ENCODE data around the gene HOXD3. TPM values are rescaled to one million over a fixed set of nuclear protein-coding genes. Genes with fewer than 3 reads are reported as not detected.
A peak's percentile ranks its signal among the peaks of the same experiment; 100 is the strongest.

The HOXD3 gene
- total RNA-seq, 1 donor from 2014 or later: not detected

GRCh38 chr2:176178038-176178756 lies 21.1 kb downstream of the HOXD3 start:
- peak overlapping the region; percentile 41 for H3K4me3 Mint-ChIP-seq
- DNase-seq (ENCODE audit: low spot score): no peak
- H3K9me3 Mint-ChIP-seq: no peaks in the 10 kb centered on the region
- intact Hi-C loops (cut with micrococcal nuclease): no loop called here
- H3K27ac Mint-ChIP-seq: no peak overlapping the region
- H3K27me3 Mint-ChIP-seq (ENCODE audit: insufficient read depth): peaks cover 74% of the 10 kb centered on the region
- peaks cover 6% of the 10 kb centered on the region for H3K4me1 Mint-ChIP-seq (ENCODE audit: low read depth)
- H3K36me3 Mint-ChIP-seq (ENCODE audit: low read depth): no peaks in the 10 kb centered on the region

GRCh38 chr2:176178757-176179295 lies 21.7 kb downstream of the HOXD3 start:
- H3K27ac Mint-ChIP-seq: no peak overlapping the region
- H3K4me3 Mint-ChIP-seq: no peak overlapping the region
- H3K4me1 Mint-ChIP-seq (ENCODE audit: low read depth): peaks cover 6% of the 10 kb centered on the region
- intact Hi-C loops (cut with micrococcal nuclease): no loop called here
- H3K36me3 Mint-ChIP-seq (ENCODE audit: low read depth): no peaks in the 10 kb centered on the region
- no peak for DNase-seq (ENCODE audit: low spot score)
- H3K27me3 Mint-ChIP-seq (ENCODE audit: insufficient read depth): peaks cover 73% of the 10 kb centered on the region
- no peaks in the 10 kb centered on the region for H3K9me3 Mint-ChIP-seq

DNA sequence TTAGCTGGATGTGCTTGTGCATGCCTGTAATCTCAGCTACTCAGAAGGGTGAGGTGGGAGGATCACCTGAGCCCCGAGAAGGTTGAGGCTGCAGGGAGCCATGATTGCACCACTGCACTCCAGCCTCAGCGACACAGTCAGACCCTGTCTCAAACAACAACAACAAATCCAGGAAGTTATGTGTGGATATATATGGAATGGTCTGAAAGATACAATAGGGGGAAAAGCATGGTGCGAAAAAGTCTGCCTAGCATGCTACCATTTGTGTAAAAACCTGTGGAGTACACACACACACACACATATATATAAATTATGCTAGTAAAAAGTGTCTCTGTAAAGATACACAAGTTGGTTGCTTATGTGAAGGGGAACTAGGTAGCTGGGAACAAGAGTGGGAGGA lies 24.4 kb downstream of the HOXD3 start:
- H3K4me3 Mint-ChIP-seq: no peak overlapping the region
- H3K27ac Mint-ChIP-seq: no peak overlapping the region
- H3K9me3 Mint-ChIP-seq: no peaks in the 10 kb centered on the region
- peaks cover 3% of the 10 kb centered on the region for H3K36me3 Mint-ChIP-seq (ENCODE audit: low read depth)
- DNase-seq (ENCODE audit: low spot score): no peak
- H3K4me1 Mint-ChIP-seq (ENCODE audit: low read depth): peaks cover 3% of the 10 kb centered on the region
- intact Hi-C loops (cut with micrococcal nuclease): no loop called here
- H3K27me3 Mint-ChIP-seq (ENCODE audit: insufficient read depth): peaks cover 65% of the 10 kb centered on the region

- no peak for DNase-seq (ENCODE audit: low spot score)
- Mint-ChIP-seq H3K9me3 (no peaks in the 10 kb centered on the region), H3K27me3 (ENCODE audit: insufficient read depth) (peaks cover 64% of the 10 kb centered on the region), H3K4me3 (no peak overlapping the region), H3K27ac (no peak overlapping the region), H3K4me1 (ENCODE audit: low read depth) (peaks cover 7% of the 10 kb centered on the region), H3K36me3 (ENCODE audit: low read depth) (peaks cover 3% of the 10 kb centered on the region)
- intact Hi-C loops (cut with micrococcal nuclease): no loop called here
These were observed 25.6 kb downstream of the HOXD3 start for GRCh38 chr2:176182671-176183070.

DNA sequence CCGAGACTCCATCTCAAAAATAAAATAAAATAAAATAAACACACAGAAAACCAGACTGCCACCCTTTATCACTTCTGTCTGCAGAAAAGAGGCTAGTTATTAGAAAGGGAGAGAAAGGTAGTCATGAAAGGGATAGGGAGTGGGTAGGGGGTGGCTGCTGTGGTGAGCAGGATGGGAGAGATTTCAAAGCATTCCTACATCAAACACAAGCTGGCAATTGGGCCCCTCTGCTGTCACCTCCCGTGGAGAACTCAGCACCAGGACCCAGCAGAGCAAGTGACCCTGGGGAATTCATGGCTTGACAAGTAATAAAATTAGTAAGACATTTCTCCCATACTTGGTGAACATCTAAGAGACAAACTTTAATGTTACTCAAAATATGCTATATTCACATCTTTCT lies 27.6 kb downstream of the HOXD3 start:
- Mint-ChIP-seq H3K27me3 (ENCODE audit: insufficient read depth) (peaks cover 60% of the 10 kb centered on the region), H3K9me3 (no peaks in the 10 kb centered on the region), H3K4me1 (ENCODE audit: low read depth) (peaks cover 13% of the 10 kb centered on the region), H3K36me3 (ENCODE audit: low read depth) (peaks cover 3% of the 10 kb centered on the region), H3K4me3 (no peak overlapping the region), H3K27ac (no peak overlapping the region)
- intact Hi-C loops (cut with micrococcal nuclease): loop anchor here (5.0 kb wide), 2 partner anchors 47 to 453 kb away; no protein-coding TSS in a partner anchor
- no peak for DNase-seq (ENCODE audit: low spot score)

- Mint-ChIP-seq H3K36me3 (ENCODE audit: low read depth) (peaks cover 3% of the 10 kb centered on the region), H3K4me3 (no peak overlapping the region), H3K9me3 (no peaks in the 10 kb centered on the region), H3K27me3 (ENCODE audit: insufficient read depth) (peaks cover 64% of the 10 kb centered on the region), H3K27ac (no peak overlapping the region), H3K4me1 (ENCODE audit: low read depth) (peaks cover 13% of the 10 kb centered on the region)
- intact Hi-C loops (cut with micrococcal nuclease): loop anchor here (5.0 kb wide), 2 partner anchors 49 to 451 kb away; no protein-coding TSS in a partner anchor
- no peak for DNase-seq (ENCODE audit: low spot score)
These were observed 28.9 kb downstream of the HOXD3 start for GRCh38 chr2:176186024-176186423.

DNA sequence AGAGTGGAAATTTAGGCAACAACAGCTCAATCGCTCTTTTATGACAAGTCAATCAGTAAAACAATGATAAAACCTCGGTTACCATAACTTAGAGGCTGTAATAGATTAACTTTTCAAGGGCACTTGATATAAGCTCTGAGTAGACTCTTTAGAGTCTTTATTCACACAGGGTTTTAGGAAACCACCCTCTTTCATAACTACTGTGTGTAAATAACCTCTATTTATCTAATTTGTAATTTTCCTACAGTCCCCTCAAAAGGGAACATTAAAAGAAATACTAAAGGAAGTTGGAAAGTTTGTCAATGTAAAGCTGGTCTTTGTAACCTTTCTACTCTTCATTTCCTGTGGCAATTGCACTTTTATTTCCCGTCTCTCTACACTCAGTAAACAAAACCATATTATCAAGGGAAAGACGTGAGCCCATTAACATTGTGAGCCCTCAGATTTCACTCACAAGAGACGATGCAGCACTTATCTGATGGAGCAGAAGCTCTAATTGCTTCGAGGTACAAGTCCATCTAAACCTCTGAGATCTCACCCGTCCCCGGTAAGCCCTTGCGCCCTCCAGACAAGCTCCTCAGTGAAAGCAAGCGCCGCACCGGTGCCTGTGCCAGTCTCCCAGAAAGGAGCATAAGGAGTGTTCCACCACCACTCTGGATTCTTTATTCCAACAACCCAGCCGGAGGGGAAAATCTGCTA lies 30.2 kb downstream of the HOXD3 start:
- H3K4me1 Mint-ChIP-seq (ENCODE audit: low read depth): peaks cover 13% of the 10 kb centered on the region
- peak overlapping the region; percentile 86 for H3K4me3 Mint-ChIP-seq
- intact Hi-C loops (cut with micrococcal nuclease): loop anchor here (5.0 kb wide), 2 partner anchors 50 to 450 kb away; no protein-coding TSS in a partner anchor
- H3K27ac Mint-ChIP-seq: peak overlapping the region; percentile 57
- no peak for DNase-seq (ENCODE audit: low spot score)
- H3K27me3 Mint-ChIP-seq (ENCODE audit: insufficient read depth): peaks cover 72% of the 10 kb centered on the region
- H3K36me3 Mint-ChIP-seq (ENCODE audit: low read depth): peaks cover 3% of the 10 kb centered on the region
- H3K9me3 Mint-ChIP-seq: no peaks in the 10 kb centered on the region

DNA sequence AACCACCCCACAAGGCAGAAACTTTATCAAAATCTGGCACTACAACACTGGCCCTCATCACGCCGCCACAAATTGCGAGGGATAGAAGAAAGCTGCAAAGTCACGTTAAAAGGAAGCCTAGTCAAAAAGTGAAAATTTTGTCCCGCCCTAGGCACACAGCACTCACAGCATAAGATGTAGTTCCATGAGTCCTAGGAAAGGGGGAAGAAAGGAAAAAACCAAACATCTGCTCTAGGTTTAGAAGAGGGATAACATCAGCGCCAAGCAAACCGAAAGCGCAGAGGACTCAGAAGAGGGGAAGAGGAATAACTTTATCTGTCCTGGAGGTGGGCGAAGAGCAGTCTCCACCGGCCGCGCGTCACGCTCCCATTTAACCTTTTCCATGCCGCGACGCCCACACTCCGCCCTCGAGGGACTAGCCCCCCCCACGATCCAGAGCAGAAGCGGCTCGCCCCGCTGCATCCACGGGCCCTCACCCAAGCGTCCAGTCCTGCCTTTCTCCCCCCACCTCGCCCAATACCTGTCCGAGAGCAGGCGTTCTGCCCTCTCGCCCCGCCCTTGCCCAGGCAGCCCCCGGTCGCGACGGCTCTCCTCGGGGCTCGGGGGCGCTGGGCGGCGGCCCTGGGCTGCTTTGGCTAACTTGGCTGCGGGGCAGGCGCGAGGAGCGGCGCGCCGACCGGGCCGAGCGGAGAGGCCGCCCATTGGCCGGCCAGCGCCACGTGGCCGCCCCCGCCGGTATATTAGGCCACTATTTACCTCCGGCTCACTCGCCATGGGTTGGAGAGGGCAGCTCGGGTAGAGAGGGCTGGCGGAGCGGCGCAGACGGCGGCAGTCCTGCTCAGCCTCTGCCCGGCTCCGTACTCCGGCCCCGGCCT lies 31.0 kb downstream of the HOXD3 start, which contains the start of gene HOXD1:
Gene HOXD1, plus strand, starts transcription at position 770 of the 875 bp plus-strand sequence. CDS start 134 bp downstream, outside the sequence.
- H3K27ac Mint-ChIP-seq: peak within 1 kb of the TSS; percentile 57
- peaks cover 76% of the 10 kb centered on the region for H3K27me3 Mint-ChIP-seq (ENCODE audit: insufficient read depth)
- intact Hi-C loops (cut with micrococcal nuclease): loop anchor here (5.0 kb wide), 2 partner anchors 51 to 449 kb away; no protein-coding TSS in a partner anchor
- no peaks in the 10 kb centered on the region for H3K9me3 Mint-ChIP-seq
- no peak for DNase-seq (ENCODE audit: low spot score)
- H3K36me3 Mint-ChIP-seq (ENCODE audit: low read depth): peaks cover 3% of the 10 kb centered on the region
- peak within 1 kb of the TSS; percentile 86 for H3K4me3 Mint-ChIP-seq
- H3K4me1 Mint-ChIP-seq (ENCODE audit: low read depth): peaks cover 13% of the 10 kb centered on the region

- Mint-ChIP-seq H3K9me3 (no peaks in the 10 kb centered on the region), H3K4me3 (peak overlapping the region; percentile 19), H3K36me3 (ENCODE audit: low read depth) (peaks cover 3% of the 10 kb centered on the region), H3K27me3 (ENCODE audit: insufficient read depth) (peaks cover 77% of the 10 kb centered on the region), H3K4me1 (ENCODE audit: low read depth) (peaks cover 13% of the 10 kb centered on the region), H3K27ac (no peak overlapping the region)
- intact Hi-C loops (cut with micrococcal nuclease): loop anchor here (5.0 kb wide), 2 partner anchors 52 to 448 kb away; no protein-coding TSS in a partner anchor
- no peak for DNase-seq (ENCODE audit: low spot score)
These were observed 31.9 kb downstream of the HOXD3 start for GRCh38 chr2:176188774-176189680.

GRCh38 chr2:176189681-176190641 lies 32.9 kb downstream of the HOXD3 start:
- Mint-ChIP-seq H3K4me3 (no peak overlapping the region), H3K36me3 (ENCODE audit: low read depth) (peaks cover 3% of the 10 kb centered on the region), H3K4me1 (ENCODE audit: low read depth) (peaks cover 13% of the 10 kb centered on the region), H3K9me3 (no peaks in the 10 kb centered on the region), H3K27ac (no peak overlapping the region), H3K27me3 (ENCODE audit: insufficient read depth) (peaks cover 80% of the 10 kb centered on the region)
- no peak for DNase-seq (ENCODE audit: low spot score)
- intact Hi-C loops (cut with micrococcal nuclease): loop anchor here (5.0 kb wide), 2 partner anchors 53 to 447 kb away; no protein-coding TSS in a partner anchor

DNA sequence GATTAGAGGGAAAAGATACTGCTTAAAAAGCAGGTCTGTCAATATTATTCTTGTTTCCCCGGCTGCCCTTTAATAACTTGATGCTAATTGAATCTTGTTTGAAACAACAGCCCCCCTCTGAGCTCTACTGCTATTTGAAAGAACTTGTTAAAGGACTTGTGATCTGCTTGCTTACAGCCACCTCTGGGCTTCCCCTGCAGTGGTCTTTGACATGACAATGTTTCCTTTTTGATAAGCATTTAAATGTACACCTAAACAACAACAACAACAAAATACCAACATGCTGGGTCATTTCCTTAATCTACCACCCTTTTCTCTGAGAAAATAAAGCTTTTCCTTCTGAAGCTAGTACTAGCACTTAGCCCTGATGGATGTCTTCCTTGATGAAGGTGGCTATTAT lies 35.2 kb downstream of the HOXD3 start:
- Mint-ChIP-seq H3K36me3 (ENCODE audit: low read depth) (no peaks in the 10 kb centered on the region), H3K9me3 (no peaks in the 10 kb centered on the region), H3K4me1 (ENCODE audit: low read depth) (peaks cover 9% of the 10 kb centered on the region), H3K27me3 (ENCODE audit: insufficient read depth) (peaks cover 63% of the 10 kb centered on the region), H3K4me3 (no peak overlapping the region), H3K27ac (no peak overlapping the region)
- no peak for DNase-seq (ENCODE audit: low spot score)
- intact Hi-C loops (cut with micrococcal nuclease): no loop called here

Data from activated T-helper 1 cell treated with anti-CD3 and anti-CD28 coated beads, Interleukin-12 subunit alpha, Interleukin-12 subunit beta, Interleukin-2, Interleukin-4 antibody, amounts not matched to agents 30 ng/mL and 10 ng/mL and 1 ng/mL, durations not matched to agents 14 hours and 24 hours and 36 hours (primary cell).